ENCODE data around the gene FBLN2.

FBLN2 gene

GRCh38 chr3:13532085-13532484 is 16.8 kb upstream of the FBLN2 start:
- no peak for DNase-seq (ENCODE audit: low read depth in 3 of 3)

- DNase-seq (ENCODE audit: low read depth in 3 of 3): no peak
These were observed 16.3 kb upstream of the FBLN2 start for GRCh38 chr3:13532631-13533030.

GRCh38 chr3:13533885-13534301 is 15.0 kb upstream of the FBLN2 start:
- no peak for DNase-seq (ENCODE audit: low read depth in 3 of 3)

- no peak for DNase-seq (ENCODE audit: low read depth in 3 of 3)
These were observed 13.4 kb upstream of the FBLN2 start for GRCh38 chr3:13535526-13535875.

- no peak for DNase-seq (ENCODE audit: low read depth in 3 of 3)
These were observed 13.0 kb upstream of the FBLN2 start for GRCh38 chr3:13535905-13536304.

GRCh38 chr3:13536432-13536831 is 12.5 kb upstream of the FBLN2 start:
- no peak for DNase-seq (ENCODE audit: low read depth in 3 of 3)

GRCh38 chr3:13536832-13537231 is 12.1 kb upstream of the FBLN2 start:
- DNase-seq (ENCODE audit: low read depth in 3 of 3): no peak

- no peak for DNase-seq (ENCODE audit: low read depth in 3 of 3)
These were observed 11.5 kb upstream of the FBLN2 start for GRCh38 chr3:13537244-13537908.

- DNase-seq (ENCODE audit: low read depth in 3 of 3): no peak
These were observed 11.0 kb upstream of the FBLN2 start for GRCh38 chr3:13537909-13538296.

GRCh38 chr3:13538520-13539291 is 10.2 kb upstream of the FBLN2 start:
- no peak for DNase-seq (ENCODE audit: low read depth in 3 of 3)

GRCh38 chr3:13539292-13539638 is 9.7 kb upstream of the FBLN2 start:
- no peak for DNase-seq (ENCODE audit: low read depth in 3 of 3)

- DNase-seq (ENCODE audit: low read depth in 3 of 3): no peak
These were observed 9.3 kb upstream of the FBLN2 start for GRCh38 chr3:13539671-13540070.

GRCh38 chr3:13540297-13540995 is 8.5 kb upstream of the FBLN2 start:
- no peak for DNase-seq (ENCODE audit: low read depth in 3 of 3)

- DNase-seq (ENCODE audit: low read depth in 3 of 3): no peak
These were observed 7.2 kb upstream of the FBLN2 start for GRCh38 chr3:13541691-13542090.

GRCh38 chr3:13542142-13542541 is 6.8 kb upstream of the FBLN2 start:
- no peak for DNase-seq (ENCODE audit: low read depth in 3 of 3)

- DNase-seq (ENCODE audit: low read depth in 3 of 3): no peak
These were observed 5.7 kb upstream of the FBLN2 start for GRCh38 chr3:13543253-13543652.

- DNase-seq (ENCODE audit: low read depth in 3 of 3): peak; percentile 19 to 40 (median 23)
These were observed 4.6 kb upstream of the FBLN2 start for GRCh38 chr3:13544293-13544831.

GRCh38 chr3:13544951-13545651 is 3.8 kb upstream of the FBLN2 start:
- DNase-seq (ENCODE audit: low read depth in 3 of 3): no peak

- no peak for DNase-seq (ENCODE audit: low read depth in 3 of 3)
These were observed 2.9 kb upstream of the FBLN2 start for GRCh38 chr3:13545952-13546454.

- no peak for DNase-seq (ENCODE audit: low read depth in 3 of 3)
These were observed 2.2 kb upstream of the FBLN2 start for GRCh38 chr3:13546667-13547171.

GRCh38 chr3:13547591-13548371 is 1.1 kb upstream of the FBLN2 start:
- no peak for DNase-seq (ENCODE audit: low read depth in 3 of 3)
